ENCODE data around the gene FAM72D.
"Not testable (repeated sequence)": the region's sequence is repeated elsewhere in the genome, so short reads cannot be mapped to it uniquely, and the experiment has no call there.

DNA sequence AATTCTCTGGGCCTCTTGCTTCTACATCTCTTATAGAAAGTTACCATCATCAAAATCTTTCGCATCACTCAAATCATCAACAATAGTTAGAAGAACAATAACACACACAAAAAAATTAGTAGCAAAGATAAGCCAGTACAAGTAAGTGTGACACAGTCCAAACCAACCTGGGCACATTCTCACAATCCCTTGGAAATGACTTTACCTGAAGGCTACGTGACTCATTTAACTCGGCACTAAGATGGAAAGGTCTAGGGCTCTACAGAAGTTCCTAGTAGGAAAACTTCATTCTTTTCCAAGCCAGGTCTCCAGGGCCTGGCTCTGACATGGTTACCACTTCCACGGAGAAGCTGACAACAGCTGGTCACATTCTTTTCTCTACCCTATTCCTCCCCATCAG, 42.3 kb upstream of the FAM72D start:
- TF ChIP-seq, protein P1, sequence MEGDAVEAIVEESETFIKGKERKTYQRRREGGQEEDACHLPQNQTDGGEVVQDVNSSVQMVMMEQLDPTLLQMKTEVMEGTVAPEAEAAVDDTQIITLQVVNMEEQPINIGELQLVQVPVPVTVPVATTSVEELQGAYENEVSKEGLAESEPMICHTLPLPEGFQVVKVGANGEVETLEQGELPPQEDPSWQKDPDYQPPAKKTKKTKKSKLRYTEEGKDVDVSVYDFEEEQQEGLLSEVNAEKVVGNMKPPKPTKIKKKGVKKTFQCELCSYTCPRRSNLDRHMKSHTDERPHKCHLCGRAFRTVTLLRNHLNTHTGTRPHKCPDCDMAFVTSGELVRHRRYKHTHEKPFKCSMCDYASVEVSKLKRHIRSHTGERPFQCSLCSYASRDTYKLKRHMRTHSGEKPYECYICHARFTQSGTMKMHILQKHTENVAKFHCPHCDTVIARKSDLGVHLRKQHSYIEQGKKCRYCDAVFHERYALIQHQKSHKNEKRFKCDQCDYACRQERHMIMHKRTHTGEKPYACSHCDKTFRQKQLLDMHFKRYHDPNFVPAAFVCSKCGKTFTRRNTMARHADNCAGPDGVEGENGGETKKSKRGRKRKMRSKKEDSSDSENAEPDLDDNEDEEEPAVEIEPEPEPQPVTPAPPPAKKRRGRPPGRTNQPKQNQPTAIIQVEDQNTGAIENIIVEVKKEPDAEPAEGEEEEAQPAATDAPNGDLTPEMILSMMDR (IDR thresholded peaks at IDR 0.05): not testable (repeated sequence)
- not testable (repeated sequence) for TF ChIP-seq POLR2A (IDR thresholded peaks at IDR 0.05)
